Activated T-cell treated with anti-CD3 and anti-CD28 coated beads for 4 hours (primary cell): ENCODE results near the gene S100A3.
"Not testable (repeated sequence)": the region's sequence is repeated elsewhere in the genome, so short reads cannot be mapped to it uniquely, and the experiment has no call there.

Experiments used
- DNase-seq: peaks from one replicate; pipeline ENCODE4 v3.0.0-alpha.2; 2020

S100A3 gene

GRCh38 chr1:153548722-153549688 is at the start of gene S100A3:
S100A3 (minus strand) TSS chr1:153549258; CDS start chr1:153548485, 773 bp downstream.
- DNase-seq = no peak

- DNase-seq = no peak
Measured at GRCh38 chr1:153598309-153599172, 49.5 kb upstream of the S100A3 start.

GRCh38 chr1:153597206-153597605 is 48.1 kb upstream of the S100A3 start:
- DNase-seq = no peak

GRCh38 chr1:153592748-153593147 is 43.7 kb upstream of the S100A3 start:
- DNase-seq = no peak

GRCh38 chr1:153588482-153588881 is 39.4 kb upstream of the S100A3 start:
- no peak for DNase-seq

- not testable (repeated sequence) for DNase-seq
Measured at GRCh38 chr1:153588033-153588432, 39.0 kb upstream of the S100A3 start.

GRCh38 chr1:153587314-153587713 is 38.3 kb upstream of the S100A3 start:
- DNase-seq = no peak

GRCh38 chr1:153586347-153586746 is 37.3 kb upstream of the S100A3 start:
- no peak for DNase-seq

GRCh38 chr1:153585006-153585405 is 35.9 kb upstream of the S100A3 start:
- DNase-seq = no peak

GRCh38 chr1:153583976-153584375 is 34.9 kb upstream of the S100A3 start:
- no peak for DNase-seq

- DNase-seq = not testable (repeated sequence)
Measured at GRCh38 chr1:153583514-153583913, 34.5 kb upstream of the S100A3 start.

GRCh38 chr1:153582836-153583235 is 33.8 kb upstream of the S100A3 start:
- DNase-seq = not testable (repeated sequence)

- no peak for DNase-seq
Measured at GRCh38 chr1:153578936-153579335, 29.9 kb upstream of the S100A3 start.

- DNase-seq = no peak
Measured at GRCh38 chr1:153578490-153578889, 29.4 kb upstream of the S100A3 start.

GRCh38 chr1:153577624-153578051 is 28.6 kb upstream of the S100A3 start:
- DNase-seq = no peak

- DNase-seq = no peak
Measured at GRCh38 chr1:153577138-153577537, 28.1 kb upstream of the S100A3 start.

GRCh38 chr1:153575497-153575896 is 26.4 kb upstream of the S100A3 start:
- not testable (repeated sequence) for DNase-seq

GRCh38 chr1:153575081-153575491 is 26.0 kb upstream of the S100A3 start:
- not testable (repeated sequence) for DNase-seq

GRCh38 chr1:153573351-153573750 is 24.3 kb upstream of the S100A3 start:
- DNase-seq = no peak

GRCh38 chr1:153572569-153573015 is 23.5 kb upstream of the S100A3 start:
- peak; percentile 19 for DNase-seq

GRCh38 chr1:153571706-153572105 is 22.6 kb upstream of the S100A3 start:
- no peak for DNase-seq

GRCh38 chr1:153570874-153571273 is 21.8 kb upstream of the S100A3 start:
- DNase-seq = no peak

GRCh38 chr1:153569465-153569864 is 20.4 kb upstream of the S100A3 start:
- DNase-seq = no peak
